HG02973 (cell line): Measurements from ENCODE around the gene FXYD6.

Experiments used
- ATAC-seq: cut with Tn5 transposase; IDR thresholded peaks from one replicate; pipeline ENCODE4 v1.9.1; 2021; ENCODE audit warnings: moderate library complexity; ENCODE audit not compliant: unreplicated experiment

The FXYD6 gene

GRCh38 chr11:117888139-117888566 is 11.7 kb upstream of the FXYD6 start:
- no peak for ATAC-seq

GRCh38 chr11:117887431-117888138 is 11.1 kb upstream of the FXYD6 start:
- no peak for ATAC-seq

GRCh38 chr11:117885777-117886176 is 9.3 kb upstream of the FXYD6 start:
- no peak for ATAC-seq

GRCh38 chr11:117884994-117885393 is 8.5 kb upstream of the FXYD6 start:
- ATAC-seq: no peak

GRCh38 chr11:117883063-117883462 is 6.6 kb upstream of the FXYD6 start:
- no peak for ATAC-seq

GRCh38 chr11:117882311-117882905 is 6.0 kb upstream of the FXYD6 start:
- ATAC-seq: no peak

- no peak for ATAC-seq
Observed at GRCh38 chr11:117881217-117881616, 4.8 kb upstream of the FXYD6 start.

- no peak for ATAC-seq
Observed at GRCh38 chr11:117879516-117880480, 3.3 kb upstream of the FXYD6 start.

GRCh38 chr11:117878939-117879475 is 2.5 kb upstream of the FXYD6 start:
- no peak for ATAC-seq

- no peak for ATAC-seq
Observed at GRCh38 chr11:117878314-117878938, 2.0 kb upstream of the FXYD6 start.

GRCh38 chr11:117877120-117877784 is 794 bp upstream of the FXYD6 start:
- no peak for ATAC-seq

- no peak for ATAC-seq
Observed at GRCh38 chr11:117876059-117876340, 458 bp downstream of the FXYD6 start.

- ATAC-seq: no peak
Observed at GRCh38 chr11:117875382-117876058, 938 bp downstream of the FXYD6 start.

- no peak for ATAC-seq
Observed at GRCh38 chr11:117874910-117875381, 1.5 kb downstream of the FXYD6 start.

- ATAC-seq: no peak
Observed at GRCh38 chr11:117874253-117874909, 2.1 kb downstream of the FXYD6 start.

- ATAC-seq: no peak
Observed at GRCh38 chr11:117873828-117874125, 2.7 kb downstream of the FXYD6 start.

GRCh38 chr11:117872975-117873827 is 3.3 kb downstream of the FXYD6 start:
- no peak for ATAC-seq

- no peak for ATAC-seq
Observed at GRCh38 chr11:117872420-117872961, 4.0 kb downstream of the FXYD6 start.
